ENCODE data around the gene SCN8A. TPM values are rescaled to one million over a fixed set of nuclear protein-coding genes. Genes with fewer than 3 reads are reported as not detected.
A peak's percentile ranks its signal among the peaks of the same experiment; 100 is the strongest.

The SCN8A gene
- total RNA-seq, 1 donor, result 0.21 TPM

DNA sequence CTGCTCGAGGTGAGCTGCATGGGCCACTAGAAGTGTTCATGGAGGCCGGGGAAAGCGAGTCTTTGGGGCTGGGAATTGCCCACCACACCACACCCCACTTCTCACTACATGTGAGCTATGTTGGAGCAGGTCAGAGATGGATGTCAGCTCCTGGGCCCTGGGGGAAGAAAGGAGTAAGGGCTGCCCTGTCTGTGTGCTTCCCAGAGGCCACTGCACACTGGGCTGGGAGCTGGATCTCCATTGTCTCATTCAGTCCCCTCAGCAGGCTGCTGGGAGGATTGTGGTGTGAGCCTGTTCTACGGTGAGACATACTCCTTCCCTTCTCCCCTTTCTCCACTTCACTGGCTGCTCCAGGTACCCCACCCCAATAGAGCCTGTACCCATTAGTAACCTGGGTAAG, 247.0 kb downstream of the SCN8A start:
- no peaks in the 10 kb centered on the region for H3K27me3 ChIP-seq (ENCODE audit: insufficient read depth, low read length)
- H3K9me3 ChIP-seq (ENCODE audit: low read depth, low read length), result no peaks in the 10 kb centered on the region
- peaks cover 26% of the 10 kb centered on the region for H3K4me1 ChIP-seq (ENCODE audit: insufficient read depth, low read length)
- no peak overlapping the region for H3K4me3 ChIP-seq (ENCODE audit: low read length)

DNA sequence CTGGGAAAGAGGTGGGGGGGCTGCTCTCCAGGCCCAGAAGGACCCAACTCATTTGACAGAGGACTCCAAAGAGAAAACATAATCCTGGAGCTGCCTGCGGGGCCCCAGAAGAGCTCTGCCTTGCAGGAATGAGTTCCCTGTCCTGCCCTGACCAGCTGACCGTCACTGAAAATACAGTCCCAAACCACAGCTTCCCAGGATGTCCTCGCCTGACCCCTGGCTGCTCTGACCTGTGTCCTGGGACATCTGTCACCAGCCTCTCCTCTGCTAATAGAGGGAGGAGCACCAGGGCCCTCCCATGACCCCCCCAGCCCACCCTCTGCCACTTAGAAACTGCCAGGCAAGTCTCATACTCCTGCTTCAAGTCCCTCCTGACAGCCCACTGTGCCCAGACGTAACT, 247.7 kb downstream of the SCN8A start:
- Histone ChIP-seq H3K4me3 (ENCODE audit: low read length) (no peak overlapping the region), H3K4me1 (ENCODE audit: insufficient read depth, low read length) (peaks cover 19% of the 10 kb centered on the region), H3K9me3 (ENCODE audit: low read depth, low read length) (no peaks in the 10 kb centered on the region), H3K27me3 (ENCODE audit: insufficient read depth, low read length) (peaks cover 3% of the 10 kb centered on the region)

DNA sequence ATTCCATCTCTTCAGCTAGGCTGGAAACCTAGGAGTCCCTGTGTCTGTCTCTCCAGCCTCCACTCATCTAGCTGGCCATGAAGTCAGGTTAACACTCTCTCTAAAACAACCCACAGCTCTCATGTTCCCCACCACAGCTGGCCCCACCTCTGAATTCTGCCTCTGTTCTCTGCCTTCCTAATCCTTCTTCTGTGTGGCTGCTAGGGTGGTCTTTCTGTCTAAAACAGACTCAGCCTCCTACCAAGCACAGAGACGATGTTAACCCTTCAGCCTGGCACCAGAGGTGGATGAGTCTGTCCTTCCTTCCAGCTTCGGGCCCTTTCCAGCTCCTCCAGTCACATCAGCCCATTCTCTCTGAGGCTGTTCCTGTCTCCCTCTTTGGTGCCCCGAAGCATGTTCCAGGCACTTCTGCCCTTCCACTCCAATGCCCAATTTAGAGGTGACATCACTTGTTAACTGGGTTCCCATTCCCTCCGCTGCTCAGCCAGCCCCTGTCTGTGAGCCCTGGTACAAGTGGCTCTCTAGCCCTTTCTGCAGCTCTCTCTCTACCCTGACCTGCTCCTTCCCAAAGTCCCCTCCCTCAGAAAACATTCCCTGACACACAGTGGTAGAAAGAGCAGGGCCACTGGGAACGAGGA, 248.4 kb downstream of the SCN8A start:
- peaks cover 8% of the 10 kb centered on the region for H3K27me3 ChIP-seq (ENCODE audit: insufficient read depth, low read length)

DNA sequence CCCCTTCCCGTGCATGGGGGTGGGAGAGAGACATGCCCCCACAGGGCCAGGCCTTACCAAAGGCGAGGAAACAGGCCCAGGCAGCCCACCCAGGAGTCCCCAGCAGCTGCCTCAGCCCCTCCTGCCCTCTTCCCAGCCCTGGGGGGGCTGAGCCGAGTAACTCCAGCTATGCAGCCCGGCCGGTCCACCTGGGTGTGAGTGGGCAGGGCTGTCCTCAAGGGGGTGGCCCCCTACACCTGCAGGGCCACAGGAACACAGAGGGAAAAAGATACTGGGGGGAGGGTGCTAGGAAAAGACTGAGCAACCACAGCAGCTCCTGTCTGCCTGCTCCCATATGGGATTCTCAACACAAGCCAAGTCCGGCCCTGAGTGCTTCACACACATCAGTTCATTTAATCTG, 249.9 kb downstream of the SCN8A start:
- peaks cover 5% of the 10 kb centered on the region for H3K4me1 ChIP-seq (ENCODE audit: insufficient read depth, low read length)
- H3K4me3 ChIP-seq (ENCODE audit: low read length), result no peak overlapping the region
- H3K27me3 ChIP-seq (ENCODE audit: insufficient read depth, low read length), result peaks cover 22% of the 10 kb centered on the region
- H3K9me3 ChIP-seq (ENCODE audit: low read depth, low read length), result no peaks in the 10 kb centered on the region

More for the DNA sequence above, 248.4 kb downstream of the SCN8A start:
- no peaks in the 10 kb centered on the region for H3K9me3 ChIP-seq (ENCODE audit: low read depth, low read length)
- peaks cover 13% of the 10 kb centered on the region for H3K4me1 ChIP-seq (ENCODE audit: insufficient read depth, low read length)
- H3K4me3 ChIP-seq (ENCODE audit: low read length), result no peak overlapping the region

DNA sequence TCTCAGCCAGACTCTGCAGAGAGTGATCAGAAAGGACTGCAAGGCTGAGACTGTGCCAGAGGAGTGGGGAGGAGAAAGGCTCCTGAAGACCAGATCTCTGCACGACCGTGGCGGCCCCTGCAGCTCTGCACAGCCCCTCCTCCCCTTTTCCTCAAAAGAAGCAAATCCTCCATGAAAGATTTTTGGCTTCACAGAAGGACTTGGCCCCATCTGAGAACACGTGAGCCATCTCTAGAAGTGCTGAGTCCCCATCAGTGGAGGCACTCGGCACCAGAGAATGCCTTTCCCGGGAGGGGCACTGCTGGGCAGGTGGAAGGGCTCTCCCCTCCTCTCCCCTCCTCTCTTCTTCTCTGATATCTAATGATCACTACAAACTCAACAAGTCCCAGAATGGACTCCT, 250.7 kb downstream of the SCN8A start:
- H3K27me3 ChIP-seq (ENCODE audit: insufficient read depth, low read length), result peaks cover 29% of the 10 kb centered on the region
- H3K4me3 ChIP-seq (ENCODE audit: low read length), result no peak overlapping the region
- no peaks in the 10 kb centered on the region for H3K9me3 ChIP-seq (ENCODE audit: low read depth, low read length)
- H3K4me1 ChIP-seq (ENCODE audit: insufficient read depth, low read length), result peaks cover 10% of the 10 kb centered on the region

DNA sequence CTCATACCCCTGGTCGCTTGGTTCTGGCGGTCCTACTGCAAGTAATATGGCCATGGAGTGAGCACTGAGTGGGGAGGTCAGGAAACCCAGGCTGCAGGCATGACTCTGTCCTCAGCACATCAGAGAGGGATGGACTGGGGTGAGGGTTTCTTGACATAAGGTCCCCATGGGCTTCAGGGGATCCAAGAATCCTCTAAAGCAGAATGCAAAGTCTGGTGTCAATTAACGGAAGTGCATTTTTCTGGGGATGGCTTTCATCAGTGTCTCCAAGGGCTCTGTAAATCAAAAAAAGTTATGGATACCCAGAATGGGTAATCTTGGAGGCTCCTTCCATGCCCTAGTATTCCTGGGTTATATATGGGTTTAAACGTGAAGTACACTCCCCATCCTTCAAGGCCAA, 253.8 kb downstream of the SCN8A start:
- Histone ChIP-seq H3K9me3 (ENCODE audit: low read depth, low read length) (no peaks in the 10 kb centered on the region), H3K4me1 (ENCODE audit: insufficient read depth, low read length) (peaks cover 20% of the 10 kb centered on the region), H3K27me3 (ENCODE audit: insufficient read depth, low read length) (peaks cover 37% of the 10 kb centered on the region), H3K4me3 (ENCODE audit: low read length) (no peak overlapping the region)

DNA sequence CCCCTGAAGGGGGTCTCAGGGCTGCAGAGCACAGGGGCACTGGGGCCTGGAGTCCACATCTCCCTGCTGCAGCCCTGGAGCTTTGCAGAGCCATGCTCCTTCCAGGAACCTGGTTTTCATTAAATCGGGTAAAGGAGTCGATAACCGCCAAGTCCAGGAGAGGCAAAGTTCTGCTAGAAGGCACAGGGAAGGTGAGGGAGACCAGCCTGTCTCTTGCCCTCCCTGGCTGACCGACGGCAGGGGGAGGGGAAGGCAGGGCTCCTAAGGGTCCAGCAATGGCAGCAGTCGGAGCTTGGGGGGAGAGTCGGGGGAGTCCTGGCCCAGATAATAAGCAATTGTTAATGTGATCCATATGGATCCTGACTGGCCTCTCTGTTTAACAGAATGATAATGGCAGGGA, 254.4 kb downstream of the SCN8A start:
- peaks cover 37% of the 10 kb centered on the region for H3K27me3 ChIP-seq (ENCODE audit: insufficient read depth, low read length)
- H3K9me3 ChIP-seq (ENCODE audit: low read depth, low read length), result no peaks in the 10 kb centered on the region

DNA sequence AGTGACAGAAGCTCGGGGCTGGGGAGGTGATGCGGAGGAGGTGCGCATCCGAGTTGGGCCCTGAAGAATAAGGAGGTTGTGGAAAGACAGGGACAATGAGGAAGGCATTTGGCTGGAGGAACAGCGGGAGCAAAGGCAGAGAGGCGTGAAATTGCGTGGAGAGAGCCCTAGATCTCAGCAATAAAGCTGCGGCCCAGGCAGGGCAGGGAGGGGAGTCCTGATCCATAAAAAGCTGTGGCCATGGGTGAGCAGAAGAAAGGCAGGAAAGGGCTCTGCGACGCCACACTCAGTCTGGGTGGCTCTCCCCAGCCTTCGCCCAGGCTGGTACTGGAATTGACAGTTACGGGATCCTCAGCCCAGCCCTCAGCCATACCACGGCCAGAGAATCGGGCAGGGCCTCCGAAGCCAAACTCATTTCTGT, 255.2 kb downstream of the SCN8A start:
- Histone ChIP-seq H3K27me3 (ENCODE audit: insufficient read depth, low read length) (peaks cover 37% of the 10 kb centered on the region), H3K9me3 (ENCODE audit: low read depth, low read length) (no peaks in the 10 kb centered on the region), H3K4me3 (ENCODE audit: low read length) (no peak overlapping the region), H3K4me1 (ENCODE audit: insufficient read depth, low read length) (peaks cover 32% of the 10 kb centered on the region)

More for the DNA sequence above, 254.4 kb downstream of the SCN8A start:
- Histone ChIP-seq H3K4me3 (ENCODE audit: low read length) (no peak overlapping the region), H3K4me1 (ENCODE audit: insufficient read depth, low read length) (peaks cover 24% of the 10 kb centered on the region)

DNA sequence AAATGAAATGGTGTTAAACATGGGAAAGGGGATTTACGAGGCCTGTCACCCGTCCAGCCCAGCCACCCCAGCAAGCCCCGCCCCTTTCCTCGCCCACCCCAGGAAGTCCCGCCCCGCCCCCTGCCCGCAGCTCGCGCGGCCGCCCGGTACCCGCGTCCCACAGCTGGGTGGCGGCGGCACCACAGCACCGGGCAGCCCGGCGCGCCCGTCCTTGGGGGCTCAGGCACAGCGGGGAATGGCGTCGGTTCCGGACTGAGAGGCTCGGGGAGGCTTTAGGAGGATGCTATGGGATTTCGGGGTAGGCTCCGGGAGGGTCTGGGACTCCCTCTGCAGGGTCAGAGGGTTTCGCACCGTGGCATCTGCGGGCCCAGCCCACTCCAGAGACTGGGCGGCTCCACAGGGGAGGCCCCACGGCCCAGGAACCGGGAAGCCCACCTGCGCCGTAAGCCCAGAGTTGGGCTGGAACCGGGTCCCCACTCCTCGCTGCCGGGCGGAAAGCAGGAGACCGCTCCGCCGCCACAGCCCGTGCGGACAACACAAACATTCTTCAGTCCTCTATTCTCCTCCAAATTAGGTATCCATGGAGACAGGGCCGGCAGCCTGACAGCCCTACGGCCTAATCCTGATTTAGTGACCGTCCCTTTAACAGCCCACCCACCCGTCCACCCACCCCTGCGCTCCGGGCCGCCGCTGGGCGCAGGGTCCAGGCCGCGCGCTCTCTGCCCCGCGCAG, 256.0 kb downstream of the SCN8A start:
- Histone ChIP-seq H3K4me1 (ENCODE audit: insufficient read depth, low read length) (peaks cover 40% of the 10 kb centered on the region), H3K27me3 (ENCODE audit: insufficient read depth, low read length) (peaks cover 37% of the 10 kb centered on the region), H3K4me3 (ENCODE audit: low read length) (peak overlapping the region; percentile 23), H3K9me3 (ENCODE audit: low read depth, low read length) (no peaks in the 10 kb centered on the region)

DNA sequence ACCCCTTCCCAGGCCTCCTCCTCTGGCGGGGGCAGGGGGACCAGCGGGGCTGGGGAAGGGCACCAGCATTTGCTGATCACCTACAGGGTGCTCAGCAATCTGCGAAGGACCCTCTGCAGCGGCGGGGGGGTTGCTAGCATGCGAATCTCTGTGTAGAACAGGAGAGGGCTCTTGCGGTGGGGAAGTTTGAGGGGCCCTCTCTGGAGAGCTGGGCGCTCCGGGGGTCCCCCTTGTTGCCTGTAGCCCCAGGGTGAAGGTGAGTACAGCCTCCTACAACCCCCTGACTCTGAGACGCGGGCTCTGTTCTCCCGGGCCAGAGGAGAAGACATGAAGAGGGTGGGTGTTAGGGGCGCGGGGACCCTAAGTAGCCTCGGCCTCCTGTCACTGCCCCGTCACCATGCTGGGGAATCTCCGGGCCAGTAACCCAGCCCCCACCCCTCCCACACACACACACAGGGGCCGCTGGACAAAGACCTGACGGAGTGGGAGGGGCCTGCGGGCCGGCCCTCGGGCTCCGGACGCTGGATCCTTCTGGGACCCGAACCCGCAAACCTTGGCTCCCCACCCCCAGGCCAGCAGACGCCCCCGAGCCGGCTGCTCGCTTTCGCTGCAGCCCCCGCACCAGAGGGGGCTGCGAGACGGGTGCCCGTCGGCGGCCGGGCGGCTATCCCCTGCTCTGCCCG, 256.8 kb downstream of the SCN8A start:
- peaks cover 37% of the 10 kb centered on the region for H3K27me3 ChIP-seq (ENCODE audit: insufficient read depth, low read length)
- peaks cover 47% of the 10 kb centered on the region for H3K4me1 ChIP-seq (ENCODE audit: insufficient read depth, low read length)
- no peak overlapping the region for H3K4me3 ChIP-seq (ENCODE audit: low read length)
- H3K9me3 ChIP-seq (ENCODE audit: low read depth, low read length), result no peaks in the 10 kb centered on the region

DNA sequence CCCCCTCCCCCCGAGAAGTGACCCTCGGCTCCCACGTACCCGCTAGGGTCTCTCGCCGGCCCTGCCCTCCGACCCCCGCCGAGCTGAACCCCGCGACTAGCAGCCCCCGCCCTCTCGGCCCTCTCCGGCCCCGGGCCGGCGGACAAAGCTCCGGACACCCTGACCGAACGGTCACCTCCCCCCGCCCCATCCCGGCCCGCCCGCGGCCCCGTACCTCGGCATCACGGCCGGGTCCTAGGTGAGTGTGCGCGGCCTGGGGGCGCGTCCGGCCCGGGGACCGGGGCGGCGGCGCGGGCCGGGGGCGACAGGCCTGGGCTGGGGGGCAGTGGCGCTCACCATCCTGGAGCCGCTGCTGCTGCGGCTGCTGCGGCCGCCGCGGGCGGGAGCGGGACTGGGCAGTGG, 257.3 kb downstream of the SCN8A start, which contains the start of gene FIGNL2:
FIGNL2 (minus strand) TSS at position 393 of the 402 bp plus-strand sequence. CDS start 26,305 bp downstream, outside the sequence.
- no peaks in the 10 kb centered on the region for H3K9me3 ChIP-seq (ENCODE audit: low read depth, low read length)
- peaks cover 50% of the 10 kb centered on the region for H3K4me1 ChIP-seq (ENCODE audit: insufficient read depth, low read length)
- H3K4me3 ChIP-seq (ENCODE audit: low read length), result no peak within 1 kb of the TSS
- H3K27me3 ChIP-seq (ENCODE audit: insufficient read depth, low read length), result peaks cover 37% of the 10 kb centered on the region

DNA sequence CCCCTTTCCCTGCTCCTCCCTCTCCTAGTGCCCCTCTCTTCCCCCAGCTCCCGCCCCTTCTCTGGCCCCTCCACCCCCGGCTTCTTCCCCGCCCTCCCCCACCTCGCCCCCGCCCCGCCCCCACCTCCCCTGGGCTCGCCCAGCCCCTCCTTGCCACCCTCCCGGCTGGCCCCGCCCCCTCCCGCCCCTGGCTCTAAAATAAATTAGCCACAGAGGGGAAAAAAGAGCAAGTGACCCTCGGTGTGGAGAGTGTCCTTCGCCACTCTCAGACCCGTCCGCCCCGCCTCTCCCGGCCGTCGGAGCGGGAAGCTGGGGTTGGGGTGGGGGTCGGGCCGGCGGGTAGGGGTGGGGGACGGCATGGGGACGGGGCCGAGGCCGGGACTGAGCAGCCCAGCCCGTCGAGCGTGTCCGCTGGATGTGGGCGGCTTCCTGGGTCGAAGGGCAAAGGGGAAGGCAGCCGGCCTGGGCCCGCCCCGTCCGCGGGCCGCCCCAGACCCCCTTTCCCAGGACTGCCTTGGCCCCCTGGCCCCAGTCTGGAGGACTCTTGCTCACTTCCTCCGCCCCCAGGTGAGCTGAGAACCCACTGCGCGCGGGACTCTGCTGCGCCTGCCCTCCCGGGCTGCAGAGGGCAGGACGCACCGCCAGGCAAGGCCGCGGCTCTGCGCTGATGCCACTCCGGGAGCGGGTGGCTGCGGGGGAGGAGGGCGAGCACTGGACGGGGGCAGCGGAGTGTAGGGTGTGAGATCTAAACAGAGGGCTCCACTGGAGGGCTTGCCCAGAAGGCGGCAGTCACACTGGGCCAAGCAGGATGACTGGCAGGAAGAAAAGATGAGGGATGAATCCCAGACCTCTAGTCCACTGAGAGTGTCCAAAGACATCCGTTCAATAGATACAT, 258.1 kb downstream of the SCN8A start:
- Histone ChIP-seq H3K4me1 (ENCODE audit: insufficient read depth, low read length) (peaks cover 50% of the 10 kb centered on the region), H3K4me3 (ENCODE audit: low read length) (no peak overlapping the region), H3K27me3 (ENCODE audit: insufficient read depth, low read length) (peaks cover 32% of the 10 kb centered on the region), H3K9me3 (ENCODE audit: low read depth, low read length) (no peaks in the 10 kb centered on the region)

DNA sequence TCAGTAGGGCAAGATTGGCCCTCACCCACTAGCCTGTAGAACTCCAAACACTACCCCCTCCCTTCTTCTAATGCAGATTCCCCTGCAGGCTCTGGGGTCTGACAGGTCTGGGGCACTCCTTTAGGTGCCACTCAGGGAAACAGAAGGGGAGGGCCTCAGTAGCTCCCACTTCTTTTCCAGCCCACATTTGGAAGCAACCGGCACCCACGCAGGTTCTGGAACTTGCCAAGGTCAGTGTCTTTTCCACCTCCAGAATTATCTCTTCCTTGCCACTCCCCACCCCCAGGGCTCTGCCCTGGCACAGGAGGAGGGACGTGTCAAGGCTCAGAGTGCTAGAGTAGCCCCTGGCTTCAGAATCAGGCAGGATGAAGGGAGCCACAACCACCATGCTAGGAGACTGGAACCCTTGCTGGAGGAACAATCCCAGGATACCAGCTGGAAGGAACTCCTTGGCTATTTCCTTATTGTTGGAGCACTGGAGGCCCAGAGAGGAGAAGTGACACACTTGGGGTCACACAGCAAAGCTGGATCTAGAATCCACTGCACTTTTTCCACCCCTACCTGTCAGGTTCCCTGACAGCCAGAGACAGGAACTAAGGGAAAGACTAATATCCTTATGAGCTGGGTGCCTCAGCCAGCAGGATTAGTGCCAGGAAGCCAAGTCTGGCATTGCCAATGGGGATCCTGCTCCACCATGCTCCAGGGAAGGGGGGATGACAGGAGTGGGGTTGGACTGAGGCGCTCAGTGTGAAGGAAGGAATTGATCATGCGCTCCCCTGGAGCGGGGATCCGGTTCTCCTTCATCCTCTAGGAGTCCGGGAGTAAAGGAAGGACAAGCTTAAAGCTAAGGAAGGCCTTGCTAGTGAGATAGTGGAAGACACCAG, 259.3 kb downstream of the SCN8A start:
- H3K9me3 ChIP-seq (ENCODE audit: low read depth, low read length), result no peaks in the 10 kb centered on the region
- H3K4me1 ChIP-seq (ENCODE audit: insufficient read depth, low read length), result peaks cover 50% of the 10 kb centered on the region
- peaks cover 20% of the 10 kb centered on the region for H3K27me3 ChIP-seq (ENCODE audit: insufficient read depth, low read length)
- no peak overlapping the region for H3K4me3 ChIP-seq (ENCODE audit: low read length)

DNA sequence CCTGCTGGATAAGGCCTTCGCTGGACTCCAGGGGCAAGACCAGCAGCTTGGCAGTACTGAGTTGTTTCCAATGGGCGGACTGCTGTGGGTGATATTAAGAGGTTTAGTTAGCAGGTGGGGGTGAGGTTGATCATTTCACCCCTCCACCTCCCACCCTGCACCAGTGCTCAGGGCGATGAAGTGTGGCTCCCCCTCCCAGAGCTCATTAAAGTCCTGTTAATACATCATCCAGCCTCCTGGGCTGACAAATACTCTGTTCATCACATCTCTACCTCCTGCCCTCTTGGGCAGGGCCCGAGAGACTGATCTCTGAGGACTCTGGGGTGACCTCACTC, 259.9 kb downstream of the SCN8A start:
- H3K4me3 ChIP-seq (ENCODE audit: low read length), result no peak overlapping the region
- H3K4me1 ChIP-seq (ENCODE audit: insufficient read depth, low read length), result peaks cover 50% of the 10 kb centered on the region
- H3K9me3 ChIP-seq (ENCODE audit: low read depth, low read length), result no peaks in the 10 kb centered on the region
- peaks cover 15% of the 10 kb centered on the region for H3K27me3 ChIP-seq (ENCODE audit: insufficient read depth, low read length)

Measured in mononuclear cell (primary cell).